ENCODE results near the gene NHSL2.

DNA sequence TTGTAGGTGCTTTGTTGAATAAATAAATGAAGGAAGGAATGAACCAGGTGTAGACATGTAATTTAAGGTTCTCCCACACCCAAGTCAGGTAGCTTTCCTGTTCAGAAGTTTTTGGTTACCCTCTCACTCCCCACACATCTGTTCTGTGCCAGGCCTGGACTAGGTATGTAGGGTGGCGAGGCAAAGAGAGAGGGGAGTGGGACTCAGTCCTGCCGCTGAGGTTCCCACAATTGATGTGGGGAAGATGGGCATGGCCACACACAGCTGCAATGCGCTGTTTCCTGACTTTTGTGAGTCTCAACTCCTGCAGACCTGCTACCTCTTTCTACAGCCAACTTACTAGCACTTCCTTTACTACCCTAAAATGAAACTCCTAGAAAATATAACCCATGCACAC, 132.2 kb downstream of the NHSL2 start:
- TF ChIP-seq EP300 (IDR thresholded peaks at IDR 0.05; ENCODE audit: low read depth): no peak
- TF ChIP-seq, protein P1, sequence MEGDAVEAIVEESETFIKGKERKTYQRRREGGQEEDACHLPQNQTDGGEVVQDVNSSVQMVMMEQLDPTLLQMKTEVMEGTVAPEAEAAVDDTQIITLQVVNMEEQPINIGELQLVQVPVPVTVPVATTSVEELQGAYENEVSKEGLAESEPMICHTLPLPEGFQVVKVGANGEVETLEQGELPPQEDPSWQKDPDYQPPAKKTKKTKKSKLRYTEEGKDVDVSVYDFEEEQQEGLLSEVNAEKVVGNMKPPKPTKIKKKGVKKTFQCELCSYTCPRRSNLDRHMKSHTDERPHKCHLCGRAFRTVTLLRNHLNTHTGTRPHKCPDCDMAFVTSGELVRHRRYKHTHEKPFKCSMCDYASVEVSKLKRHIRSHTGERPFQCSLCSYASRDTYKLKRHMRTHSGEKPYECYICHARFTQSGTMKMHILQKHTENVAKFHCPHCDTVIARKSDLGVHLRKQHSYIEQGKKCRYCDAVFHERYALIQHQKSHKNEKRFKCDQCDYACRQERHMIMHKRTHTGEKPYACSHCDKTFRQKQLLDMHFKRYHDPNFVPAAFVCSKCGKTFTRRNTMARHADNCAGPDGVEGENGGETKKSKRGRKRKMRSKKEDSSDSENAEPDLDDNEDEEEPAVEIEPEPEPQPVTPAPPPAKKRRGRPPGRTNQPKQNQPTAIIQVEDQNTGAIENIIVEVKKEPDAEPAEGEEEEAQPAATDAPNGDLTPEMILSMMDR (IDR thresholded peaks at IDR 0.05): no peak
